A549 (cell line): Measurements from ENCODE around the gene SIRT6. TPM values are rescaled to one million over a fixed set of nuclear protein-coding genes. Genes with fewer than 3 reads are reported as not detected.

Experiments used
- ATAC-seq, 2 experiments: fragments of 200-7000 bp in 1 of 2; fragments of >200 bp in 1 of 2; cut with Nextera tagmentation in 1 of 2; cut with Tn5 transposase in 1 of 2; 3 replicates each; pipeline versions ENCODE4 v1.8.0 to v1.9.1; 2018 to 2020; ENCODE audit warnings: mild to moderate bottlenecking in 1 of 2, moderate library complexity in 1 of 2
- CTCF ChIA-PET: fragments of 300-600 bp; sonication (Branson Sonifier 250); formaldehyde crosslinking; extraction: SDS; loops from one replicate; lab custom pipeline; 2021; ENCODE audit warnings: antibody characterized with exemption, inconsistent platforms; lab: Yijun Ruan, JAX
- POLR2A ChIA-PET: fragments of 350-600 bp; formaldehyde crosslinking; extraction: SDS; loops from one replicate; lab custom pipeline; 2021; ENCODE audit warnings: antibody characterized with exemption, inconsistent platforms; lab: Yijun Ruan, JAX
- DNase-seq, 2 experiments: peaks; one replicate each; pipeline versions ENCODE4 v3.0.0 to v3.0.0-alpha.2; 2011 to 2016; ENCODE audit warnings: low read depth in 1 of 2, low spot score in 1 of 2
- FAIRE-seq: peaks from 2 replicates; lab custom pipeline; 2011; peaks lifted over from hg19 to GRCh38; lab: Jason Lieb, UNC
- H3K27ac ChIP-seq, 2 experiments: fragments of >200 bp; sonication (Bioruptor Twin); formaldehyde crosslinking; 3 replicates each; pipeline ENCODE4 v1.5.1; 2016 to 2017
- H3K4me1 ChIP-seq: fragments of >200 bp; sonication (Bioruptor Twin); formaldehyde crosslinking; 3 replicates; pipeline ENCODE4 v1.6.1; 2016
- H3K4me2 ChIP-seq: fragments of >200 bp; sonication (Bioruptor Twin); formaldehyde crosslinking; 3 replicates; pipeline ENCODE4 v1.6.1; 2016
- H3K4me3 ChIP-seq: fragments of >200 bp; sonication (Bioruptor Twin); formaldehyde crosslinking; 3 replicates; pipeline ENCODE4 v1.5.1; 2016
- H3K9me3 ChIP-seq: fragments of >200 bp; sonication (Bioruptor Twin); formaldehyde crosslinking; 3 replicates; pipeline ENCODE4 v1.6.1; 2016
- CBX2 ChIP-seq: fragments of 200-600 bp; sonication (generic); IDR thresholded peaks from 2 replicates; pipeline ENCODE4 v1.6.1; 2016; ENCODE audit warnings: low read depth, mild to moderate bottlenecking, borderline replicate concordance
- CBX8 ChIP-seq: fragments of 200-600 bp; sonication (generic); IDR thresholded peaks from 2 replicates; pipeline ENCODE4 v1.6.1; 2016
- CTCF ChIP-seq: fragments of >200 bp; sonication (Bioruptor Twin); formaldehyde crosslinking; IDR thresholded peaks from 3 replicates; pipeline ENCODE4 v1.5.1; 2016
- E2F6 ChIP-seq: IDR thresholded peaks from 2 replicates; pipeline ENCODE4 v1.6.1; 2012; ENCODE audit warnings: low read depth, borderline replicate concordance
- ELK1 ChIP-seq: fragments of 150-350 bp; IDR thresholded peaks from 2 replicates; pipeline ENCODE4 v1.6.1; 2014; ENCODE audit warnings: low read depth, mild to moderate bottlenecking, low read length
- ESRRA ChIP-seq: fragments of 150-350 bp; IDR thresholded peaks from 2 replicates; pipeline ENCODE4 v1.6.1; 2014; ENCODE audit warnings: mild to moderate bottlenecking, low read length, borderline replicate concordance
- FOXS1 ChIP-seq: fragments of 250-450 bp; sonication (Bioruptor Pico); IDR thresholded peaks from 2 replicates; pipeline ENCODE4 v1.5.0; 2020; ENCODE audit warnings: mild to moderate bottlenecking, moderate library complexity
- HDAC2 ChIP-seq: fragments of 200-600 bp; sonication (generic); IDR thresholded peaks from 2 replicates; pipeline ENCODE4 v1.6.1; 2016
- HES2 ChIP-seq: fragments of >200 bp; sonication (Bioruptor Twin); formaldehyde crosslinking; IDR thresholded peaks from 2 replicates; pipeline ENCODE4 v1.6.1; 2016
- HEYL ChIP-seq: fragments of 250-450 bp; sonication (Bioruptor Pico); IDR thresholded peaks from 2 replicates; pipeline ENCODE4 v1.8.0; 2021; ENCODE audit warnings: mild to moderate bottlenecking, moderate library complexity
- HMGXB4 ChIP-seq: fragments of 250-450 bp; sonication (Bioruptor Pico); IDR thresholded peaks from 2 replicates; pipeline ENCODE4 v1.5.0; 2021; ENCODE audit warnings: mild to moderate bottlenecking, moderate library complexity, borderline replicate concordance
- JUNB ChIP-seq: fragments of >200 bp; sonication (Bioruptor Twin); formaldehyde crosslinking; IDR thresholded peaks from 2 replicates; pipeline ENCODE4 v1.6.1; 2016
- KDM5A ChIP-seq: fragments of 200-600 bp; sonication (generic); IDR thresholded peaks from 2 replicates; pipeline ENCODE4 v1.6.1; 2016; ENCODE audit warnings: antibody characterized with exemption, mild to moderate bottlenecking
- MAFK ChIP-seq: fragments of 450-650 bp; IDR thresholded peaks from 2 replicates; pipeline ENCODE4 v1.6.1; 2014; ENCODE audit not compliant: partially characterized antibody
- MAZ ChIP-seq: fragments of 150-350 bp; IDR thresholded peaks from 2 replicates; pipeline ENCODE4 v1.6.1; 2014; ENCODE audit warnings: antibody characterized with exemption, low read depth, low read length, borderline replicate concordance
- PBX3 ChIP-seq: IDR thresholded peaks from 2 replicates; pipeline ENCODE4 v1.6.1; 2012
- PHF8 ChIP-seq: fragments of 200-600 bp; sonication (generic); IDR thresholded peaks from 2 replicates; pipeline ENCODE4 v1.6.1; 2016; ENCODE audit warnings: low read depth, mild to moderate bottlenecking, antibody characterized with exemption, moderate library complexity, borderline replicate concordance
- POLR2A ChIP-seq: IDR thresholded peaks from 2 replicates; pipeline ENCODE4 v1.6.1; 2012; ENCODE audit warnings: mild to moderate bottlenecking, low read length
- RAD21 ChIP-seq, 2 experiments: fragments of >200 bp in 1 of 2; sonication (Bioruptor Twin) in 1 of 2; formaldehyde crosslinking in 1 of 2; IDR thresholded peaks in 1 of 2; conservative IDR thresholded peaks in 1 of 2; 2 replicates in 1 of 2; 3 replicates in 1 of 2; pipeline ENCODE4 v1.6.1; 2012 to 2018; ENCODE audit warnings: inconsistent platforms in 1 of 2
- RARB ChIP-seq: fragments of 250-450 bp; sonication (Bioruptor Pico); IDR thresholded peaks from 2 replicates; pipeline ENCODE4 v1.8.0; 2021; ENCODE audit warnings: mild to moderate bottlenecking, moderate library complexity
- RNF2 ChIP-seq: fragments of 200-600 bp; sonication (generic); IDR thresholded peaks from 2 replicates; pipeline ENCODE4 v1.6.1; 2016; ENCODE audit warnings: low read depth, mild to moderate bottlenecking, antibody characterized with exemption, moderate library complexity, borderline replicate concordance
- SREBF2 ChIP-seq: fragments of 450-650 bp; IDR thresholded peaks from 2 replicates; pipeline ENCODE4 v1.6.1; 2014; ENCODE audit warnings: mild to moderate bottlenecking, moderate library complexity
- TP53 ChIP-seq: fragments of 250-450 bp; sonication (Bioruptor Pico); IDR thresholded peaks from 2 replicates; pipeline ENCODE4 v1.5.0; 2021; ENCODE audit warnings: mild to moderate bottlenecking, moderate library complexity
- ZFP36 ChIP-seq: fragments of 450-650 bp; IDR thresholded peaks from 2 replicates; pipeline ENCODE4 v1.6.1; 2014; ENCODE audit warnings: borderline replicate concordance; ENCODE audit not compliant: partially characterized antibody
- ZNF302 ChIP-seq: fragments of 250-450 bp; sonication (Bioruptor Pico); IDR thresholded peaks from 2 replicates; pipeline ENCODE4 v1.9.0; 2021; ENCODE audit warnings: inconsistent platforms, mild to moderate bottlenecking, moderate library complexity
- ZSCAN20 ChIP-seq: fragments of 250-450 bp; sonication (Bioruptor Pico); IDR thresholded peaks from 2 replicates; pipeline ENCODE4 v1.8.0; 2022; ENCODE audit warnings: mild to moderate bottlenecking, moderate library complexity
- WGBS: methylation state at CpG from one replicate; pipeline ENCODE4 v1.1.6; 2017; ENCODE audit errors: missing lambda C conversion rate; 5-methylcytosine and 5-hydroxymethylcytosine counted together
- polyA plus RNA-seq, 4 experiments: library from polyadenylated mRNA; depleted of rRNA in 3 of 4; stranded (reverse); fragments of >200 nt; fragmentation: RNase III in 1 of 4; extraction: RNeasy Plus Mini Kit Qiagen cat#74134 plus additional on column Dnase treatment in 1 of 4; gene quantifications; 2 replicates in 3 of 4; 3 replicates in 1 of 4; pipeline ENCODE4 v1.2.3, GENCODE V29; 2011 to 2017

Gene SIRT6
- polyA plus RNA-seq, 2 of the 4 experiments (the other 2 are of a cell fraction) = 11.7 to 21.6 TPM

GRCh38 chr19:4181053-4181508, 1.3 kb downstream of the SIRT6 start (continued):
- TF ChIP-seq CBX2 = no peak
- TF ChIP-seq MAZ = no peak
- TF ChIP-seq PHF8 = no peak
- TF ChIP-seq HMGXB4 = no peak
- TF ChIP-seq JUNB = no peak

GRCh38 chr19:4178990-4179389, 3.4 kb downstream of the SIRT6 start:
- no peak for FAIRE-seq
- CTCF ChIA-PET = interaction anchor here (0.9 kb wide), 1 partner anchor 38 kb away, joined by 3 read pairs; no protein-coding TSS in a partner anchor

GRCh38 chr19:4177146-4177545, 5.2 kb downstream of the SIRT6 start:
- no peak for TF ChIP-seq MAFK
- TF ChIP-seq RAD21 (conservative IDR thresholded peaks at IDR 0.05 in 1 of 2, IDR thresholded peaks at IDR 0.05 in 1 of 2) = no peak
- TF ChIP-seq HES2 = no peak
- peak; percentile 83 for TF ChIP-seq ZFP36
- TF ChIP-seq KDM5A = no peak
- TF ChIP-seq TP53 (CRISPR knock-in tag) = no peak
- no peak for TF ChIP-seq E2F6
- TF ChIP-seq CBX8 = no peak
- CTCF ChIA-PET = interaction anchor here (1.1 to 1.9 kb wide), 6 partner anchors 9 to 31 kb away, joined by 3 to 7 read pairs (median 4); partner anchors contain the start of gene CREB3L3
- no peak overlapping the region for H3K4me2 ChIP-seq
- no peak for FAIRE-seq
- H3K27ac ChIP-seq = no peak overlapping the region
- peaks cover 16% of the 10 kb centered on the region for H3K4me1 ChIP-seq
- no peak for ATAC-seq
- DNase-seq = no peak
- WGBS = 92% methylated on average over 5 of the region's 5 CpGs
- no peak overlapping the region for H3K4me3 ChIP-seq
- no peaks in the 10 kb centered on the region for H3K9me3 ChIP-seq
- POLR2A ChIA-PET = interaction anchor here (0.5 kb wide), 1 partner anchor 26 kb away, joined by 11 read pairs; no protein-coding TSS in a partner anchor

More at GRCh38 chr19:4178990-4179389, 3.4 kb downstream of the SIRT6 start:
- H3K27ac ChIP-seq = no peak overlapping the region
- no peak overlapping the region for H3K4me3 ChIP-seq
- peaks cover 9% of the 10 kb centered on the region; the same call in 2 of the 3 replicates for H3K4me1 ChIP-seq
- POLR2A ChIA-PET = no interaction called here
- no peak overlapping the region for H3K4me2 ChIP-seq
- DNase-seq = no peak
- ATAC-seq = no peak
- 84% methylated on average over 17 of the region's 18 CpGs for WGBS
- TF ChIP-seq CBX2 (no peak), ESRRA (no peak), ZNF302 (no peak), RARB (no peak), PBX3 (no peak)
- H3K9me3 ChIP-seq = no peaks in the 10 kb centered on the region

- no peak for FAIRE-seq
- no peak overlapping the region for H3K4me3 ChIP-seq
- no peak overlapping the region for H3K4me2 ChIP-seq
- 100% methylated on average over 1 of the region's 12 CpGs for WGBS
- peaks cover 8% of the 10 kb centered on the region; the same call in 2 of the 3 replicates for H3K4me1 ChIP-seq
- no peak for DNase-seq
- CTCF ChIA-PET = no interaction called here
- H3K27ac ChIP-seq = no peak overlapping the region
- H3K9me3 ChIP-seq = no peaks in the 10 kb centered on the region
- ATAC-seq = no peak
- POLR2A ChIA-PET = no interaction called here
- TF ChIP-seq FOXS1 (CRISPR knock-in tag) = no peak
- TF ChIP-seq POLR2A = no peak
- no peak for TF ChIP-seq ESRRA
- TF ChIP-seq HDAC2 = no peak
- no peak for TF ChIP-seq MAZ
- no peak for TF ChIP-seq RNF2
- no peak for TF ChIP-seq ELK1
- TF ChIP-seq SREBF2 = no peak
- no peak for TF ChIP-seq JUNB
- no peak for TF ChIP-seq ZSCAN20 (CRISPR knock-in tag)
- no peak for TF ChIP-seq HEYL
- no peak for TF ChIP-seq CTCF
These were observed 6.8 kb downstream of the SIRT6 start for GRCh38 chr19:4175669-4175931.
